Measurements from ENCODE around the gene CLEC2L.

DNA sequence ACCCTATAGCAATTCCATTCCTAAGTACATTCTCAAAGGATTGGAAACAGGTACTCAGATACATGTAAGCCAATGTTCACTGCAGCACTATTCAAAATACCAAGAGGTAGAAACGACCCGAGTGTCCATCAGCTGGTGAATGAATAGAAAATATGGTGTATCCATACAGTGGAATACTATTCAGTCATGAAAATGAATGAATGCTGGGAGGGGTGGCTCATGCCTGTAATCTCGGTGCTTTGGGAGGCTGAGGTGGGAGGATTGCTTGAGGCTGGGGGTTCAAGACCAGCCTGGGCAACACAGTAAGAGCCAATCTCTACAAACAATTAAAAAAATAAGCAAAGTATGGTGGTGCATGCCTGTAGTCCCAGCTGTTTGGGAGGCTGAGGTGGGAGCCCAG lies 62.8 kb downstream of the CLEC2L start:
- TF ChIP-seq EP300 (IDR thresholded peaks at IDR 0.05) (no peak), POLR2A (IDR thresholded peaks at IDR 0.05) (no peak)
- TF ChIP-seq, protein P1, sequence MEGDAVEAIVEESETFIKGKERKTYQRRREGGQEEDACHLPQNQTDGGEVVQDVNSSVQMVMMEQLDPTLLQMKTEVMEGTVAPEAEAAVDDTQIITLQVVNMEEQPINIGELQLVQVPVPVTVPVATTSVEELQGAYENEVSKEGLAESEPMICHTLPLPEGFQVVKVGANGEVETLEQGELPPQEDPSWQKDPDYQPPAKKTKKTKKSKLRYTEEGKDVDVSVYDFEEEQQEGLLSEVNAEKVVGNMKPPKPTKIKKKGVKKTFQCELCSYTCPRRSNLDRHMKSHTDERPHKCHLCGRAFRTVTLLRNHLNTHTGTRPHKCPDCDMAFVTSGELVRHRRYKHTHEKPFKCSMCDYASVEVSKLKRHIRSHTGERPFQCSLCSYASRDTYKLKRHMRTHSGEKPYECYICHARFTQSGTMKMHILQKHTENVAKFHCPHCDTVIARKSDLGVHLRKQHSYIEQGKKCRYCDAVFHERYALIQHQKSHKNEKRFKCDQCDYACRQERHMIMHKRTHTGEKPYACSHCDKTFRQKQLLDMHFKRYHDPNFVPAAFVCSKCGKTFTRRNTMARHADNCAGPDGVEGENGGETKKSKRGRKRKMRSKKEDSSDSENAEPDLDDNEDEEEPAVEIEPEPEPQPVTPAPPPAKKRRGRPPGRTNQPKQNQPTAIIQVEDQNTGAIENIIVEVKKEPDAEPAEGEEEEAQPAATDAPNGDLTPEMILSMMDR (IDR thresholded peaks at IDR 0.05), result no peak
